GM12878 (cell line): ENCODE data around the gene EXOC8. TPM values are rescaled to one million over a fixed set of nuclear protein-coding genes. Genes with fewer than 3 reads are reported as not detected.

Experiments used
- BCL3 ChIP-seq: IDR thresholded peaks from 2 replicates; pipeline ENCODE4 v1.6.1; 2011; ENCODE audit warnings: borderline replicate concordance, low read depth, mild to moderate bottlenecking, moderate library complexity, low read length; ENCODE audit not compliant: insufficient read depth, poor library complexity, severe bottlenecking
- CBX3 ChIP-seq: fragments of 200-600 bp; sonication (generic); IDR thresholded peaks from 2 replicates; pipeline ENCODE4 v1.6.1; 2016; ENCODE audit warnings: low read depth, borderline replicate concordance
- CEBPB ChIP-seq, 2 experiments: fragments of 150-350 bp in 1 of 2; IDR thresholded peaks; 2 replicates each; pipeline ENCODE4 v1.6.1; 2012 to 2014; ENCODE audit warnings: low read depth in 2 of 2, low read length in 2 of 2, borderline replicate concordance in 1 of 2, inconsistent platforms in 1 of 2
- CEBPZ ChIP-seq: fragments of 150-350 bp; IDR thresholded peaks from 2 replicates; pipeline ENCODE4 v1.6.1; 2016; ENCODE audit warnings: low read depth, low read length
- CHD1 ChIP-seq: IDR thresholded peaks from 2 replicates; pipeline ENCODE4 v1.6.1; 2012; ENCODE audit warnings: low read depth, low read length, improper control_type of control experiment
- CUX1 ChIP-seq: IDR thresholded peaks from 2 replicates; pipeline ENCODE4 v1.6.1; 2012; ENCODE audit warnings: improper control_type of control experiment, low read depth, low read length; ENCODE audit not compliant: insufficient replicate concordance
- E2F4 ChIP-seq: IDR thresholded peaks from 2 replicates; pipeline ENCODE4 v1.6.1; 2012; ENCODE audit warnings: low read depth, low read length, improper control_type of control experiment
- MLLT1 ChIP-seq: fragments of 450-650 bp; IDR thresholded peaks from 2 replicates; pipeline ENCODE4 v1.6.1; 2016; ENCODE audit warnings: mild to moderate bottlenecking
- MTA2 ChIP-seq: fragments of 450-650 bp; IDR thresholded peaks from 2 replicates; pipeline ENCODE4 v1.6.1; 2016; ENCODE audit warnings: low read depth, mild to moderate bottlenecking, moderate library complexity
- NFIC ChIP-seq: IDR thresholded peaks from 2 replicates; pipeline ENCODE4 v1.6.1; 2012; ENCODE audit warnings: low read depth, mild to moderate bottlenecking, inconsistent platforms, low read length, moderate library complexity
- NKRF ChIP-seq: fragments of 450-650 bp; conservative IDR thresholded peaks from 2 replicates; pipeline ENCODE4 v1.6.1; 2017; ENCODE audit warnings: mild to moderate bottlenecking, moderate library complexity
- POU2F2 ChIP-seq: IDR thresholded peaks from 3 replicates; pipeline ENCODE4 v1.6.1; 2011; ENCODE audit warnings: low read depth, mild to moderate bottlenecking, low read length, borderline replicate concordance
- STAT3 ChIP-seq: IDR thresholded peaks from 2 replicates; pipeline ENCODE4 v1.6.1; 2011; ENCODE audit warnings: low read depth, low read length, improper control_type of control experiment
- polyA plus RNA-seq, 11 experiments: library from polyadenylated mRNA; depleted of rRNA in 4 of 11; unstranded in 6 of 11; stranded (reverse) in 5 of 11; fragments of >200 nt; fragmentation: Nextera tagmentation in 4 of 11; fragmentation: Illumina TruSeq in 1 of 11; extraction: Ambion mirVana in 4 of 11; extraction: Trizol in 1 of 11; gene quantifications; 1 replicate in 1 of 11; 2 replicates in 10 of 11; pipeline versions ENCODE4 v1.2.1 to v1.2.3, GENCODE V29; 2011 to 2016; ENCODE audit warnings: inconsistent platforms in 2 of 11, missing spikeins in 2 of 11, low read depth in 1 of 11
- total RNA-seq, 4 experiments: library from RNA; depleted of rRNA in 3 of 4; stranded (reverse); fragments of >200 nt in 3 of 4; fragmentation: Illumina TruSeq in 1 of 4; extraction: Trizol in 1 of 4; gene quantifications; 2 replicates each; pipeline versions ENCODE4 v1.2.1 to v1.2.3, GENCODE V29; 2013 to 2021

The EXOC8 gene
- total and polyA plus RNA-seq, 10 of the 15 experiments (the other 5 are each of a cell fraction or from before 2014, with no cell fraction given): 2.0 to 11.3 (median 6.3) TPM

GRCh38 chr1:231337472-231338269 lies at the start of gene EXOC8 (continued):
- TF ChIP-seq CUX1 (no peak), MTA2 (no peak), E2F4 (no peak), CBX3 (no peak), CEBPZ (no peak), MLLT1 (no peak), BCL3 (no peak), CEBPB (IDR thresholded peaks at IDR 0.05; ENCODE audit: borderline replicate concordance in 1 of 2, low read depth in 2 of 2, low read length in 2 of 2) (no peak), STAT3 (no peak), NFIC (no peak), CHD1 (no peak), NKRF (peak; percentile 78), POU2F2 (no peak)
